HepG2 (cell line): ENCODE data around the gene HID1. TPM values are rescaled to one million over a fixed set of nuclear protein-coding genes. Genes with fewer than 3 reads are reported as not detected.

Source experiments
- FOXO4 ChIP-seq: sonication (generic); formaldehyde crosslinking; conservative IDR thresholded peaks from 2 replicates; pipeline ENCODE4 v1.8.1; 2023; ENCODE audit warnings: missing genetic modification reagents
- FOXP4 ChIP-seq: sonication (generic); formaldehyde crosslinking; IDR thresholded peaks from 2 replicates; pipeline ENCODE4 v1.4.0; 2020; ENCODE audit warnings: missing genetic modification reagents
- HNRNPK ChIP-seq: fragments of 200-400 bp; formaldehyde crosslinking; IDR thresholded peaks from 2 replicates; pipeline ENCODE4 v1.6.1; 2018; ENCODE audit warnings: low read length, low read depth, moderate library complexity, mild to moderate bottlenecking; ENCODE audit not compliant: poor library complexity, severe bottlenecking
- MTF1 ChIP-seq: sonication (generic); formaldehyde crosslinking; IDR thresholded peaks from 2 replicates; pipeline ENCODE4 v1.5.0; 2020; ENCODE audit warnings: missing genetic modification reagents
- MXD3 ChIP-seq: IDR thresholded peaks from 2 replicates; pipeline ENCODE4 v1.6.1; 2016; ENCODE audit warnings: mild to moderate bottlenecking, missing biosample characterization, missing genetic modification reagents
- NFATC3 ChIP-seq: sonication (generic); formaldehyde crosslinking; IDR thresholded peaks from 2 replicates; pipeline ENCODE4 v1.5.1; 2020; ENCODE audit warnings: mild to moderate bottlenecking, missing genetic modification reagents
- NFE2L2 ChIP-seq: fragments of 150-350 bp; IDR thresholded peaks from 2 replicates; pipeline ENCODE4 v1.6.1; 2014; ENCODE audit warnings: low read length
- SNAPC2 ChIP-seq: sonication (generic); formaldehyde crosslinking; IDR thresholded peaks from 2 replicates; pipeline ENCODE4 v1.8.1; 2022; ENCODE audit warnings: mild to moderate bottlenecking, missing genetic modification reagents
- STAT6 ChIP-seq: sonication (generic); formaldehyde crosslinking; IDR thresholded peaks from 2 replicates; pipeline ENCODE4 v1.4.0; 2020; ENCODE audit warnings: missing genetic modification reagents, mild to moderate bottlenecking, borderline replicate concordance
- ZBTB7A ChIP-seq: sonication (generic); formaldehyde crosslinking; IDR thresholded peaks from 2 replicates; pipeline ENCODE4 v1.8.0; 2022; ENCODE audit warnings: mild to moderate bottlenecking, missing genetic modification reagents
- ZNF850 ChIP-seq: sonication (generic); formaldehyde crosslinking; conservative IDR thresholded peaks from 2 replicates; pipeline ENCODE4 v1.9.0; 2021; ENCODE audit warnings: mild to moderate bottlenecking, missing genetic modification reagents
- polyA plus RNA-seq, 8 experiments: library from polyadenylated mRNA; depleted of rRNA in 3 of 8; stranded (reverse) in 7 of 8; unstranded in 1 of 8; fragments of >200 nt; fragmentation: Illumina TruSeq in 4 of 8; extraction: Trizol in 4 of 8; gene quantifications; 2 replicates each; pipeline versions ENCODE4 v1.2.1 to v1.2.3, GENCODE V29; 2011 to 2016; ENCODE audit warnings: low read depth in 4 of 8, missing spikeins in 1 of 8, mixed read lengths in 1 of 8; ENCODE audit not compliant: insufficient read depth in 1 of 8
- total RNA-seq, 5 experiments: library from RNA; depleted of rRNA; stranded (reverse); fragments of >200 nt; fragmentation: Illumina TruSeq; extraction: Trizol; gene quantifications; 2 replicates each; pipeline ENCODE4 v1.2.3, GENCODE V29; 2016; ENCODE audit warnings: low read depth in 1 of 5
- TF ChIP-seq, protein P1 (sequence below): sonication (generic); formaldehyde crosslinking; IDR thresholded peaks from 2 replicates; pipeline ENCODE4 v1.4.0; 2020; ENCODE audit warnings: missing genetic modification reagents
- TF ChIP-seq, protein P2 (sequence below): sonication (generic); formaldehyde crosslinking; IDR thresholded peaks from 2 replicates; pipeline ENCODE4 v1.4.0; 2020; ENCODE audit warnings: missing genetic modification reagents, borderline replicate concordance

HID1 gene
- total and polyA plus RNA-seq, 2 of the 13 experiments (the other 11 are each of a cell fraction or from before 2014, with no cell fraction given): 2.1 to 10.6 TPM

- TF ChIP-seq, protein P1, sequence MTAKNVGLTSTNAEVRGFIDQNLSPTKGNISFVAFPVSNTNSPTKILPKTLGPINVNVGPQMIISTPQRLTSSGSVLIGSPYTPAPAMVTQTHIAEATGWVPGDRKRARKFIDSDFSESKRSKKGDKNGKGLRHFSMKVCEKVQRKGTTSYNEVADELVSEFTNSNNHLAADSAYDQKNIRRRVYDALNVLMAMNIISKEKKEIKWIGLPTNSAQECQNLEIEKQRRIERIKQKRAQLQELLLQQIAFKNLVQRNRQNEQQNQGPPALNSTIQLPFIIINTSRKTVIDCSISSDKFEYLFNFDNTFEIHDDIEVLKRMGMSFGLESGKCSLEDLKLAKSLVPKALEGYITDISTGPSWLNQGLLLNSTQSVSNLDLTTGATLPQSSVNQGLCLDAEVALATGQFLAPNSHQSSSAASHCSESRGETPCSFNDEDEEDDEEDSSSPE: peak; percentile 58; the same call in 1 of the 2 replicates
- TF ChIP-seq SNAPC2 (CRISPR knock-in tag): no peak
- TF ChIP-seq, protein P2, sequence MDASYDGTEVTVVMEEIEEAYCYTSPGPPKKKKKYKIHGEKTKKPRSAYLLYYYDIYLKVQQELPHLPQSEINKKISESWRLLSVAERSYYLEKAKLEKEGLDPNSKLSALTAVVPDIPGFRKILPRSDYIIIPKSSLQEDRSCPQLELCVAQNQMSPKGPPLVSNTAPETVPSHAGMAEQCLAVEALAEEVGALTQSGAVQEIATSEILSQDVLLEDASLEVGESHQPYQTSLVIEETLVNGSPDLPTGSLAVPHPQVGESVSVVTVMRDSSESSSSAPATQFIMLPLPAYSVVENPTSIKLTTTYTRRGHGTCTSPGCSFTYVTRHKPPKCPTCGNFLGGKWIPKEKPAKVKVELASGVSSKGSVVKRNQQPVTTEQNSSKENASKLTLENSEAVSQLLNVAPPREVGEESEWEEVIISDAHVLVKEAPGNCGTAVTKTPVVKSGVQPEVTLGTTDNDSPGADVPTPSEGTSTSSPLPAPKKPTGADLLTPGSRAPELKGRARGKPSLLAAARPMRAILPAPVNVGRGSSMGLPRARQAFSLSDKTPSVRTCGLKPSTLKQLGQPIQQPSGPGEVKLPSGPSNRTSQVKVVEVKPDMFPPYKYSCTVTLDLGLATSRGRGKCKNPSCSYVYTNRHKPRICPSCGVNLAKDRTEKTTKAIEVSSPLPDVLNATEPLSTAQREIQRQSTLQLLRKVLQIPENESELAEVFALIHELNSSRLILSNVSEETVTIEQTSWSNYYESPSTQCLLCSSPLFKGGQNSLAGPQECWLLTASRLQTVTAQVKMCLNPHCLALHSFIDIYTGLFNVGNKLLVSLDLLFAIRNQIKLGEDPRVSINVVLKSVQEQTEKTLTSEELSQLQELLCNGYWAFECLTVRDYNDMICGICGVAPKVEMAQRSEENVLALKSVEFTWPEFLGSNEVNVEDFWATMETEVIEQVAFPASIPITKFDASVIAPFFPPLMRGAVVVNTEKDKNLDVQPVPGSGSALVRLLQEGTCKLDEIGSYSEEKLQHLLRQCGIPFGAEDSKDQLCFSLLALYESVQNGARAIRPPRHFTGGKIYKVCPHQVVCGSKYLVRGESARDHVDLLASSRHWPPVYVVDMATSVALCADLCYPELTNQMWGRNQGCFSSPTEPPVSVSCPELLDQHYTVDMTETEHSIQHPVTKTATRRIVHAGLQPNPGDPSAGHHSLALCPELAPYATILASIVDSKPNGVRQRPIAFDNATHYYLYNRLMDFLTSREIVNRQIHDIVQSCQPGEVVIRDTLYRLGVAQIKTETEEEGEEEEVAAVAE (CRISPR knock-in tag): no peak
- 0 out of 2 replicates have a peak, but pooled peaks have one; percentile 34 for TF ChIP-seq MXD3
- no peak for TF ChIP-seq MTF1 (CRISPR knock-in tag)
- TF ChIP-seq NFATC3 (CRISPR knock-in tag): no peak; the same call in 1 of the 2 replicates
- TF ChIP-seq FOXP4 (CRISPR knock-in tag): peak; percentile 61
- TF ChIP-seq HNRNPK: peak; percentile 85
- TF ChIP-seq ZNF850 (CRISPR knock-in tag): no peak
- no peak for TF ChIP-seq STAT6 (CRISPR knock-in tag)
- TF ChIP-seq NFE2L2: no peak
- TF ChIP-seq FOXO4 (CRISPR knock-in tag): 0 out of 2 replicates have a peak, but pooled peaks have one; percentile 88
- TF ChIP-seq ZBTB7A (CRISPR knock-in tag): peak; percentile 66; the same call in 1 of the 2 replicates
Observed at GRCh38 chr17:74972107-74972972, at the start of gene HID1 (continued).
